ENCODE results near the gene SNX24.
"Not testable (repeated sequence)": the region's sequence is repeated elsewhere in the genome, so short reads cannot be mapped to it uniquely, and the experiment has no call there.

The SNX24 gene

GRCh38 chr5:122967625-122968024 lies 122.2 kb downstream of the SNX24 start:
- no peak for DNase-seq (ENCODE audit: low spot score)

- not testable (repeated sequence) for DNase-seq (ENCODE audit: low spot score)
Observed at GRCh38 chr5:122968056-122968455, 122.6 kb downstream of the SNX24 start.

- no peak for DNase-seq (ENCODE audit: low spot score)
Observed at GRCh38 chr5:122971333-122971732, 125.9 kb downstream of the SNX24 start.

- no peak for DNase-seq (ENCODE audit: low spot score)
Observed at GRCh38 chr5:122972877-122973276, 127.5 kb downstream of the SNX24 start.

- not testable (repeated sequence) for DNase-seq (ENCODE audit: low spot score)
Observed at GRCh38 chr5:122973759-122974158, 128.3 kb downstream of the SNX24 start.

GRCh38 chr5:122974251-122974650 lies 128.8 kb downstream of the SNX24 start:
- not testable (repeated sequence) for DNase-seq (ENCODE audit: low spot score)

- no peak for DNase-seq (ENCODE audit: low spot score)
Observed at GRCh38 chr5:122977319-122977718, 131.9 kb downstream of the SNX24 start.

GRCh38 chr5:122978068-122978467 lies 132.7 kb downstream of the SNX24 start:
- DNase-seq (ENCODE audit: low spot score): no peak

- no peak for DNase-seq (ENCODE audit: low spot score)
Observed at GRCh38 chr5:122978644-122979297, 133.4 kb downstream of the SNX24 start.

- DNase-seq (ENCODE audit: low spot score): no peak
Observed at GRCh38 chr5:122981846-122982245, 136.4 kb downstream of the SNX24 start.

- no peak for DNase-seq (ENCODE audit: low spot score)
Observed at GRCh38 chr5:122982376-122982775, 137.0 kb downstream of the SNX24 start.

GRCh38 chr5:122984425-122984824 lies 139.0 kb downstream of the SNX24 start:
- no peak for DNase-seq (ENCODE audit: low spot score)

- no peak for DNase-seq (ENCODE audit: low spot score)
Observed at GRCh38 chr5:122985006-122985700, 139.7 kb downstream of the SNX24 start.

GRCh38 chr5:122985954-122986721 lies 140.7 kb downstream of the SNX24 start:
- no peak for DNase-seq (ENCODE audit: low spot score)

- DNase-seq (ENCODE audit: low spot score): no peak
Observed at GRCh38 chr5:122996091-122996490, 150.7 kb downstream of the SNX24 start.

- no peak for DNase-seq (ENCODE audit: low spot score)
Observed at GRCh38 chr5:122997294-122997693, 151.9 kb downstream of the SNX24 start.

GRCh38 chr5:122999947-123000563 lies 154.6 kb downstream of the SNX24 start:
- DNase-seq (ENCODE audit: low spot score): no peak

- no peak for DNase-seq (ENCODE audit: low spot score)
Observed at GRCh38 chr5:123000731-123001130, 155.3 kb downstream of the SNX24 start.

GRCh38 chr5:123001808-123002207 lies 156.4 kb downstream of the SNX24 start:
- no peak for DNase-seq (ENCODE audit: low spot score)

- no peak for DNase-seq (ENCODE audit: low spot score)
Observed at GRCh38 chr5:123007182-123007581, 161.8 kb downstream of the SNX24 start.

GRCh38 chr5:123007754-123008153 lies 162.3 kb downstream of the SNX24 start:
- DNase-seq (ENCODE audit: low spot score): no peak

GRCh38 chr5:123012321-123012720 lies 166.9 kb downstream of the SNX24 start:
- no peak for DNase-seq (ENCODE audit: low spot score)

GRCh38 chr5:123014689-123015088 lies 169.3 kb downstream of the SNX24 start:
- no peak for DNase-seq (ENCODE audit: low spot score)

Data from left forelimb (tissue), 1 donor.